Tibial nerve (tissue), 4 donors: Measurements from ENCODE around the gene UBE2R2. TPM values are rescaled to one million over a fixed set of nuclear protein-coding genes. Genes with fewer than 3 reads are reported as not detected.
A peak's percentile ranks its signal among the peaks of the same experiment; 100 is the strongest.
"Not testable (repeated sequence)": the region's sequence is repeated elsewhere in the genome, so short reads cannot be mapped to it uniquely, and the experiment has no call there.

ENCODE experiments used
- DNase-seq, 2 donors: peaks; one replicate each; pipeline ENCODE4 v3.0.0-alpha.2; 2019; ENCODE audit warnings: low spot score in 2 of 2
- H3K27ac ChIP-seq, 4 donors: fragments of 200-600 bp; sonication (generic) in 3 of 4; one replicate each; pipeline ENCODE4 v1.5.1; 2017 to 2019; ENCODE audit warnings: mild to moderate bottlenecking in 1 of 4
- H3K27me3 ChIP-seq, 2 donors: fragments of 200-600 bp; sonication (generic) in 1 of 2; one replicate each; pipeline versions ENCODE4 v1.5.1 to v1.6.0; 2017 to 2019
- H3K36me3 ChIP-seq, 3 donors: fragments of 200-600 bp; sonication (generic); one replicate each; pipeline ENCODE4 v1.5.1; 2018 to 2019
- H3K4me1 ChIP-seq, 4 donors: fragments of 200-600 bp; sonication (generic) in 3 of 4; one replicate each; pipeline ENCODE4 v1.5.1; 2017 to 2019
- H3K4me3 ChIP-seq, 4 donors: fragments of 200-600 bp; sonication (generic) in 3 of 4; one replicate each; pipeline ENCODE4 v1.5.1; 2017 to 2019; ENCODE audit warnings: mild to moderate bottlenecking in 1 of 4, moderate library complexity in 1 of 4
- H3K9me3 ChIP-seq, 4 donors: fragments of 200-600 bp; sonication (generic) in 3 of 4; one replicate each; pipeline ENCODE4 v1.5.1; 2017 to 2019
- CTCF ChIP-seq, 5 experiments: fragments of 200-600 bp in 3 of 5; fragments of 450-650 bp in 2 of 5; sonication (generic) in 3 of 5; IDR thresholded peaks; one replicate each; pipeline ENCODE4 v1.5.1; 2016 to 2019; ENCODE audit warnings: antibody characterized with exemption in 5 of 5, mild to moderate bottlenecking in 3 of 5, moderate library complexity in 2 of 5
- EP300 ChIP-seq, 2 donors: sonication (generic); formaldehyde crosslinking; IDR thresholded peaks; one replicate each; pipeline ENCODE4 v1.6.1; 2017; ENCODE audit warnings: antibody characterized with exemption in 2 of 2, mild to moderate bottlenecking in 1 of 2
- POLR2A ChIP-seq, 2 donors: fragments of 450-650 bp; IDR thresholded peaks; one replicate each; pipeline ENCODE4 v1.6.1; 2017; ENCODE audit warnings: antibody characterized with exemption in 2 of 2, mild to moderate bottlenecking in 2 of 2, moderate library complexity in 2 of 2
- WGBS, 2 donors: methylation state at CpG; one replicate each; pipeline ENCODE4 v1.1.5; 2018; 5-methylcytosine and 5-hydroxymethylcytosine counted together
- total RNA-seq, 4 donors: library from RNA; depleted of rRNA; stranded (reverse); fragments of >200 nt; gene quantifications; one replicate each; pipeline ENCODE4 v1.1.0, GENCODE V29; 2016

The UBE2R2 gene
- total RNA-seq, 4 donors from 2014 or later: 23.2 to 28.4 (median 25.9) TPM

- DNase-seq: no peak
- H3K27me3 ChIP-seq: no peaks in the 10 kb centered on the region
- H3K4me1 ChIP-seq: peaks cover 0 to 54% (median 26%) of the 10 kb centered on the region in 4 donors
- 21 to 23% methylated on average over 4 of the region's 4 CpGs for WGBS, 2 donors
- H3K36me3 ChIP-seq: no peaks in the 10 kb centered on the region
- no peak overlapping the region for H3K4me3 ChIP-seq
- H3K9me3 ChIP-seq: no peaks in the 10 kb centered on the region
- TF ChIP-seq CTCF (IDR thresholded peaks at IDR 0.05): no peak
- no peak for TF ChIP-seq POLR2A (IDR thresholded peaks at IDR 0.05)
- TF ChIP-seq EP300 (IDR thresholded peaks at IDR 0.05): no peak
- H3K27ac ChIP-seq: peak overlapping the region in 2 of 4 donors; percentile 99 to 100
Measured at GRCh38 chr9:33820231-33820745, 3.3 kb downstream of the UBE2R2 start.

- Histone ChIP-seq H3K27me3 (no peaks in the 10 kb centered on the region), H3K27ac (no peak overlapping the region), H3K36me3 (no peaks in the 10 kb centered on the region), H3K9me3 (no peaks in the 10 kb centered on the region), H3K4me1 (peaks cover 0 to 39% (median 15%) of the 10 kb centered on the region in 4 donors), H3K4me3 (no peak overlapping the region)
- DNase-seq: no peak
- TF ChIP-seq CTCF (IDR thresholded peaks at IDR 0.05): no peak
- no peak for TF ChIP-seq POLR2A (IDR thresholded peaks at IDR 0.05)
- TF ChIP-seq EP300 (IDR thresholded peaks at IDR 0.05): no peak
- 70 to 84% methylated on average over 3 of the region's 3 CpGs for WGBS, 2 donors
Measured at GRCh38 chr9:33823801-33824200, 6.8 kb downstream of the UBE2R2 start.

GRCh38 chr9:33827285-33827684, 10.3 kb downstream of the UBE2R2 start:
- DNase-seq: not testable (repeated sequence)

GRCh38 chr9:33829641-33830230, 12.8 kb downstream of the UBE2R2 start:
- not testable (repeated sequence) for H3K9me3 ChIP-seq, H3K27me3 ChIP-seq, H3K27ac ChIP-seq, H3K36me3 ChIP-seq, DNase-seq, H3K4me3 ChIP-seq
- H3K4me1 ChIP-seq: peaks cover 0 to 16% (median 0%) of the 10 kb centered on the region in 4 donors
- 80 to 89% methylated on average over 17 of the region's 17 CpGs for WGBS, 2 donors

More at GRCh38 chr9:33827285-33827684, 10.3 kb downstream of the UBE2R2 start:
- 96 to 97% methylated on average over 11 of the region's 11 CpGs for WGBS, 2 donors
- not testable (repeated sequence) for H3K36me3 ChIP-seq, H3K27ac ChIP-seq, H3K4me3 ChIP-seq, H3K9me3 ChIP-seq, H3K27me3 ChIP-seq
- H3K4me1 ChIP-seq: peaks cover 0 to 11% (median 0%) of the 10 kb centered on the region in 4 donors

- H3K4me3 ChIP-seq: no peak overlapping the region
- no peaks in the 10 kb centered on the region for H3K9me3 ChIP-seq
- 78 to 85% methylated on average over 11 of the region's 11 CpGs for WGBS, 2 donors
- no peaks in the 10 kb centered on the region for H3K27me3 ChIP-seq
- H3K36me3 ChIP-seq: no peaks in the 10 kb centered on the region
- H3K4me1 ChIP-seq: peaks cover 0 to 76% (median 27%) of the 10 kb centered on the region in 4 donors
- peak overlapping the region in 3 of 4 donors; percentile 37 to 84 (median 68) for H3K27ac ChIP-seq
- DNase-seq: no peak
- TF ChIP-seq CTCF (IDR thresholded peaks at IDR 0.05) (no peak), EP300 (IDR thresholded peaks at IDR 0.05) (no peak), POLR2A (IDR thresholded peaks at IDR 0.05) (no peak)
Measured at GRCh38 chr9:33835625-33836260, 18.8 kb downstream of the UBE2R2 start.

GRCh38 chr9:33836261-33836660, 19.3 kb downstream of the UBE2R2 start:
- H3K9me3 ChIP-seq, H3K36me3 ChIP-seq, H3K27me3 ChIP-seq, H3K4me3 ChIP-seq: not testable (repeated sequence)
- Histone ChIP-seq H3K27ac (peak overlapping the region in 3 of 4 donors; percentile 37 to 84 (median 68)), H3K4me1 (peaks cover 0 to 78% (median 29%) of the 10 kb centered on the region in 4 donors)
- TF ChIP-seq CTCF (IDR thresholded peaks at IDR 0.05) (peak in 1 of 5 experiments; percentile 10), EP300 (IDR thresholded peaks at IDR 0.05) (peak; percentile 16 to 94)
- WGBS, 2 donors: 63 to 76% methylated on average over 2 of the region's 2 CpGs
- DNase-seq: peak in 1 of 2 donors; percentile 38
